HG02970 (cell line): ENCODE data around the gene PLXND1.
"Not testable (repeated sequence)": the region's sequence is repeated elsewhere in the genome, so short reads cannot be mapped to it uniquely, and the experiment has no call there.

Source experiments
- ATAC-seq: cut with Tn5 transposase; IDR thresholded peaks from one replicate; pipeline ENCODE4 v1.9.1; 2021; ENCODE audit warnings: mild to moderate bottlenecking, moderate library complexity, moderate number of reproducible peaks; ENCODE audit not compliant: unreplicated experiment, low FRiP score

PLXND1 gene, protein sequence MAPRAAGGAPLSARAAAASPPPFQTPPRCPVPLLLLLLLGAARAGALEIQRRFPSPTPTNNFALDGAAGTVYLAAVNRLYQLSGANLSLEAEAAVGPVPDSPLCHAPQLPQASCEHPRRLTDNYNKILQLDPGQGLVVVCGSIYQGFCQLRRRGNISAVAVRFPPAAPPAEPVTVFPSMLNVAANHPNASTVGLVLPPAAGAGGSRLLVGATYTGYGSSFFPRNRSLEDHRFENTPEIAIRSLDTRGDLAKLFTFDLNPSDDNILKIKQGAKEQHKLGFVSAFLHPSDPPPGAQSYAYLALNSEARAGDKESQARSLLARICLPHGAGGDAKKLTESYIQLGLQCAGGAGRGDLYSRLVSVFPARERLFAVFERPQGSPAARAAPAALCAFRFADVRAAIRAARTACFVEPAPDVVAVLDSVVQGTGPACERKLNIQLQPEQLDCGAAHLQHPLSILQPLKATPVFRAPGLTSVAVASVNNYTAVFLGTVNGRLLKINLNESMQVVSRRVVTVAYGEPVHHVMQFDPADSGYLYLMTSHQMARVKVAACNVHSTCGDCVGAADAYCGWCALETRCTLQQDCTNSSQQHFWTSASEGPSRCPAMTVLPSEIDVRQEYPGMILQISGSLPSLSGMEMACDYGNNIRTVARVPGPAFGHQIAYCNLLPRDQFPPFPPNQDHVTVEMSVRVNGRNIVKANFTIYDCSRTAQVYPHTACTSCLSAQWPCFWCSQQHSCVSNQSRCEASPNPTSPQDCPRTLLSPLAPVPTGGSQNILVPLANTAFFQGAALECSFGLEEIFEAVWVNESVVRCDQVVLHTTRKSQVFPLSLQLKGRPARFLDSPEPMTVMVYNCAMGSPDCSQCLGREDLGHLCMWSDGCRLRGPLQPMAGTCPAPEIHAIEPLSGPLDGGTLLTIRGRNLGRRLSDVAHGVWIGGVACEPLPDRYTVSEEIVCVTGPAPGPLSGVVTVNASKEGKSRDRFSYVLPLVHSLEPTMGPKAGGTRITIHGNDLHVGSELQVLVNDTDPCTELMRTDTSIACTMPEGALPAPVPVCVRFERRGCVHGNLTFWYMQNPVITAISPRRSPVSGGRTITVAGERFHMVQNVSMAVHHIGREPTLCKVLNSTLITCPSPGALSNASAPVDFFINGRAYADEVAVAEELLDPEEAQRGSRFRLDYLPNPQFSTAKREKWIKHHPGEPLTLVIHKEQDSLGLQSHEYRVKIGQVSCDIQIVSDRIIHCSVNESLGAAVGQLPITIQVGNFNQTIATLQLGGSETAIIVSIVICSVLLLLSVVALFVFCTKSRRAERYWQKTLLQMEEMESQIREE (N-terminal part only)

GRCh38 chr3:129606636-129607390, at the start of gene PLXND1:
Gene PLXND1 (minus strand): TSS chr3:129606676. CDS start chr3:129606639, 37 bp downstream.
- ATAC-seq, result no peak

DNA sequence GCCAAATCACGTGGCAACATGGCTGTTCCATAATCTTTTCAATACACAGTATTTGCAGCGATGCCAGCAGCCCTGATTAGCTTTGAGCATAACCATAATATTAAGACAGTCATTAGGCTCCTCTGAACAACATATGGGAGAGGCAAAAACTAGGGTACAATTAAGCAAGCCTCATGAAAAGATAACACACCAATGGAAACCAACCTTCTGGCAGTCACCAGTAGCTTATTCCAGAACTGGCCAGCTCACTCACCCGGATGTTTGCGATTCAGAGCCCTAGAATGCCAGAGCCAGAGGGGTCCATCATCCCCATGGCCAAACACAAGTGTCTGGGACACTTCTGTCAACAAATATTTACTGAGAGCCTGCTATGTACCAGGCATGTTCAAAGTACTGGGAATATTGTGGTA, 48.8 kb upstream of the PLXND1 start:
- ATAC-seq, result no peak

- ATAC-seq, result no peak
These were observed 47.7 kb upstream of the PLXND1 start for GRCh38 chr3:129654131-129654530.

GRCh38 chr3:129653019-129653418, 46.5 kb upstream of the PLXND1 start:
- no peak for ATAC-seq

- no peak for ATAC-seq
These were observed 45.1 kb upstream of the PLXND1 start for GRCh38 chr3:129651435-129652202.

DNA sequence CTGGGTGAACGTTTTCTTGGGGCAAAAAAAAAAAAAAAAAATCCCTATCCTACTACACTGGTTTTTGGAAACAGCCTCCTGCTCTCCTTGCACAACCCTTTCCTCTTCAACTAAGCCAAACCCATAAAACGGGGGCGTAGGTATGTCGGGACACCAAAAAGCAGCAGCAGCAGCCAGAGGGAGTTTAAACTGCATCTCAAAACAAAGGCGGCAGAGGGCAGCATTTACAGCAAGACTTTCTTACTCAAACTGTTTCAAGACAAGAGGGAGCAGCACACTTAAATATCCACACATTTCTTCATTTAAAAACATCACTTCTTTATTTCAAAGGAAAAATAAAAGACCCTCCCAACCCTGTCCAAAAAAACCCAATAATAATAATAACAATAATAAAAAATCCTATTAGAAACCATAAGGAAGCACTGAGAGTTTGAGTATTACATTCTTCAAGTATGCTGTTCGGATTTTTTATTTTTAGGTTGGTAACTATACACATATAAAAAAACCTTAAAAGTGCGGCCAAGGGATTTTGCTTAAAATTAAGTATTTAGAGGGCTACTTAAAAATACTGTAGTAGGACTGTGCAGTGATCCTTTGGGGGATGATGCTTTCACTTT, 43.9 kb upstream of the PLXND1 start:
- no peak for ATAC-seq

GRCh38 chr3:129648391-129648790, 41.9 kb upstream of the PLXND1 start:
- ATAC-seq, result no peak

DNA sequence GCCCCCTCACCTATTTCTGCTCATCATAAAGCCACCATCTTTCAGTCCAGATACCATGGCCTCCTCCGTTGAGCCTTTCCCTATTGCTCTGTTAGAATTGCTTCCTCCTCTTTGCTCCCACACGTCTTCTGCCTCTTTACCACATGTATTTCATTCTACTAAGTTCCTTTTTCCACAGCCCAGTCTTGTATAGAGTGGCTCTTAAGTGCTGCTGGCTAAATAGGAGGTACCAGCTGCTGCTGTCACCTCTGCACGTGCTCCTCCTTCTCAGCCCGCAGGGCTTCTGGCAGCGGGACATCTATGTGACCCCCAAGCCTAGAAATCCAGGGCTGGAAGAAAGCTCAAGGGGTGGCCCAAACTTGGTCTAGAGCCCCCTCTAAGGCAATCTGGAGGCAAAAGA, 38.8 kb upstream of the PLXND1 start:
- ATAC-seq, result no peak

DNA sequence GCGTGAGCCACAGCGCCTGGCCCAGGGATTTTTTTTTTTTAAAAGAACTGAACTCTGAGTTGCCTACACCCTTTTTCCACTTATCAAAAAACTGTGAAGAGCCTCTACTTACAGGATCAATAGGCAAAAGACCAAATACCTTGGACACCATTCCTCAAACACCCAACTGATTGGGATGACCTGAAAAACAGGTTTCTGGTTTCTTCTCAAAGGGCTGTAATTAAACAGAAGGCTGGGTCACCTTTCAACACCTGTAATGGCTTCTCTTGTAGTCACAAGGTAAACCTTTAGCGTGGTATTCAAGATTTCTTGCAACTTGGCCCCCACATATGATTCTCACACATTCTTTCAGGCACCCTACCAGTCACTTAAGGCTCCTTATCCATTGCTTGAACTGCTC, 38.4 kb upstream of the PLXND1 start:
- ATAC-seq, result no peak

- not testable (repeated sequence) for ATAC-seq
These were observed 35.2 kb upstream of the PLXND1 start for GRCh38 chr3:129641567-129642260.

DNA sequence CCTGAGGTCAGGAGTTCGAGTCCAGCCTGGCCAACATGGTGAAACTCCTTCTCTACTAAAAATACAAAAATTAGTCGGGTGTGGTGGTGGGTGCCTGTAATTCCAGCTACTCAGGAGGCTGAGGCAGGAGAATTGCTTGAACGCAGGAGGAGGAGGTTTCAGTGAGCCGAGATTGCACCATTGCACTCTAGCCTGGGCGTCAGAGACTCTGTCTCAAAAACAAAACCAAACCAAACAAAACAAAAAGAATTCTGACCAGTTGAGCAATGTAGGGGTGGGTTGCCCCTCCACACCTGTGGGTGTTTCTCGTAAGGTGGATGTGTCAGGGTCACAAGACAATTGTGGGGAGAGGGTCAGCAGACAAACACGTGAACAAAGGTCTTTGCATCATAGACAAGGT, 34.5 kb upstream of the PLXND1 start:
- ATAC-seq, result not testable (repeated sequence)

DNA sequence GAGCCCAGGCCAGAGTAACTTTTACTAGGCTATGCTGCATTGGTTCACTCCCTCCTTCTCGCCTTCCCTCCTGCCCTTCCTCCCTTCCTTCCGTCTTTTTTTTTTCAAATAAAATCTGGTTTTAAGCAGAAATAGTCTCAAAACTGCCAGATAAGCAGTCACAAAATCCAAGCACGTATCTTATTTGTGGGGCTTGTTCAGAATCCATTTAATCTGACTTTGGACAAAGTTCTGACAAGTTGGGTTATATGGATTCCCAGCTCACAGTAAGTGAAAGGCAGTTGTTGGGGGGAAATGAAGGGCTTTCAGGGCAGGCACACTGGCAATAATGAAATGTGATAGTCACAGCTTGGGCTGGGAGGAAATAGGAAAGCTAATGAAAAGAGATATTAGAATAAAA, 32.0 kb upstream of the PLXND1 start:
- ATAC-seq, result no peak

DNA sequence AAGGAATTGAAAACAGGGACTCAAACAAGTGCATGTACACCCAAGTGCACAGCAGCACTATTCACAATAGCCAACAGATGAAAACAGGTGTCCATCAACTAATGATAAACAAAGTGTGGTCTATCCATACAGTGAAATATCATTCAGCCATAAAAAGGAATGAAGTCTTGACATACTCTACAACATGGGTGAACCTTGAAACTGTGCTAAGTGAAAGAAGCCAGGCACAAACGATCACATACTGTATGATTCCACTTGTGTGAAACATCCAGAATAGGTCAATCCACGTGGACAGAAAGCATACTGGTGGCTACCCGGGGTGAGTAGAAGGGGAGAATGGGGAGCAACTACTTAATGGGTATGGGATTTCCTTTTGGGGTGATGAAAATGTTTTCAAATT, 29.6 kb upstream of the PLXND1 start:
- no peak for ATAC-seq

DNA sequence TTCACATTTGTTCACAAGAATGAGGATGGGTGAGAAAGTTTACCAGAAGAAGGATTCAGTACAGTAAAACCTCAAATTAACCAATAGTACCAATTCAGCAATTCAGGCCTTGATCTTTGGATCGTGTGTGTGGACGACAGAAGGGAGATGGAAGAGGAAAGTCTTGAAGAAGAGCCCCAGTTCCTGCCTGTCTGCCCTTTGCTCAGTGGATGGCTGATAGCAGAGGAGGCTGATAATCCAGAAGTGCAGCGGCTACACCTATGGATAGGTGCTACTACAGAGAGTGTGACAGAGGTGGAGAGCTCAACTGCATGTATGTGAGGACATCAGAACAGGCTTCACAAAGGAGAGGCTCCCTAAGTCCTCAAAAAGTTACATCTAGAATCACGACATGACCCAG, 29.2 kb upstream of the PLXND1 start:
- no peak for ATAC-seq

GRCh38 chr3:129633751-129634481, 27.4 kb upstream of the PLXND1 start:
- ATAC-seq, result no peak

GRCh38 chr3:129632977-129633376, 26.5 kb upstream of the PLXND1 start:
- no peak for ATAC-seq

DNA sequence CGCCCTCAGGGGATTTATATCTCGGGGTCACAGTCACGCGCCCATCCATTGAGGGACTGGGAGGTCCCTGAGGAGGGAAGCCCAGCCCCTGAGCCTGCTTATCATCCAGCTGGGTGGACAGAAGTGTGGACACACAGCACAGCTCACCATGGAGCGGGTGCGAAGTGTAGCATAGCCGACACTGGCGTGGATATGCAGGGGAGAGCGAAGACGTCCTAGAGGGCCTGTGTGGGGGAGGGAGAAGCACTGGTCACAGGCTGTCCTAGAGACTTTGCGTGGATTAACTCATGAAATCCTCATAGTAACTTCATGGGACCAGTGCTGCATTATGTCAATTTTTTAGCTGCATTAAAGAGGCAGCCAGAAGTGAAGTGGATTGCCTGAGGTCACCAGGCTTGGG, 26.1 kb upstream of the PLXND1 start:
- no peak for ATAC-seq
